HL-60 (cell line): Measurements from ENCODE around the gene PLEKHB2.

Source experiments
- CTCF ChIP-seq: IDR thresholded peaks from one replicate; pipeline ENCODE4 v1.5.1; 2011; ENCODE audit warnings: low read length, control low read depth, inconsistent platforms; ENCODE audit not compliant: insufficient read depth
- GABPA ChIP-seq: IDR thresholded peaks from 2 replicates; pipeline ENCODE4 v1.6.1; 2012; ENCODE audit warnings: low read depth
- POLR2AphosphoS5 ChIP-seq: IDR thresholded peaks from 2 replicates; pipeline ENCODE4 v1.6.1; 2012; ENCODE audit warnings: low read depth
- REST ChIP-seq: IDR thresholded peaks from 2 replicates; pipeline ENCODE4 v1.6.1; 2012; ENCODE audit warnings: low read depth; ENCODE audit not compliant: insufficient replicate concordance
- SPI1 ChIP-seq: IDR thresholded peaks from 2 replicates; pipeline ENCODE4 v1.6.1; 2012; ENCODE audit warnings: low read depth, mild to moderate bottlenecking, borderline replicate concordance

DNA sequence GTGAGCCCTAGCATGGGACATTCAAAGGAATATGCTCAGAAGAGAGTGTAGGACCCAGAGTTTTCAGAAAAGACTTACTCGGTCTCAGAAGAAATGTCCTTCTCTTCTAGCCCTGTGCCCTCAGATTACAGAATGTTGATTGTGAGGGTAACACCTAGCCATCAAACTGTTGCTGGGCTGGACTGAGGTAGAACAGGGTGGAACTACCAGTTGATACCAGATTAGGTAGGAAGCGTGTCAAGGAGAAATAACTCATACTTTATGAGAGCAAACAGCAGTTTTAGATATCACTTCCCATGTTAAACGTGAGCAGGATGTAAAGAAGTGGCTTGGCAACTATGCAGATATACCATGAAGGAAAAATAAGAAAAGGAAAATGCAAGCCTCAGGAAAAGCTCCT, 22.8 kb downstream of the PLEKHB2 start:
- TF ChIP-seq GABPA, result no peak
- no peak for TF ChIP-seq CTCF
- TF ChIP-seq POLR2AphosphoS5, result no peak
- no peak for TF ChIP-seq REST
- TF ChIP-seq SPI1, result no peak
